HG02642 (cell line): ENCODE results near the gene KCNK10.

Experiments
- ATAC-seq: cut with Tn5 transposase; IDR thresholded peaks from one replicate; pipeline ENCODE4 v1.9.1; 2021; ENCODE audit warnings: mild to moderate bottlenecking; ENCODE audit not compliant: unreplicated experiment, poor library complexity

The KCNK10 gene

GRCh38 chr14:88140874-88141273 is 182.2 kb downstream of the KCNK10 start:
- ATAC-seq = no peak

DNA sequence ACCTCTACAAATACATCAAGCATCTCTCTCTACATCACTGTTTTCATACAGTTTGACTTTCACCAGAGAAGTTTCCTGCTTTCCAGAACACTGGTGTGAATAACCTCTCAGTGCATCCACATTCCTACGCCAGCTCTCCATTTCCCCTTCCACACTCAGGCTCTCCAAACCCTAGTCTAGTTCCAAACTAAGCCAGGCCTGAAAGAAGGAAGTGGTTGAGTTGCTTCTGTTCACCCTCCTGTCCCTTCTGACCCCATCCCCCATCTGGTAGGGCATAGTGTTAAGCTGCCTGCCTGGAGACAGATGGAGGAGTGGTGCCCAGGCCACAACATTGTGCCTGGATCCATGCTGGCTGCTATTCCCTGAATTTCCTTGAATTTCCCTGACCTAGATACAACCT is 185.7 kb downstream of the KCNK10 start:
- ATAC-seq = no peak
